HG03159 (cell line): Measurements from ENCODE around the gene LPCAT2.

ENCODE experiments used
- ATAC-seq: cut with Tn5 transposase; IDR thresholded peaks from one replicate; pipeline ENCODE4 v1.9.1; 2021; ENCODE audit warnings: mild to moderate bottlenecking, moderate library complexity; ENCODE audit not compliant: unreplicated experiment

The LPCAT2 gene

DNA sequence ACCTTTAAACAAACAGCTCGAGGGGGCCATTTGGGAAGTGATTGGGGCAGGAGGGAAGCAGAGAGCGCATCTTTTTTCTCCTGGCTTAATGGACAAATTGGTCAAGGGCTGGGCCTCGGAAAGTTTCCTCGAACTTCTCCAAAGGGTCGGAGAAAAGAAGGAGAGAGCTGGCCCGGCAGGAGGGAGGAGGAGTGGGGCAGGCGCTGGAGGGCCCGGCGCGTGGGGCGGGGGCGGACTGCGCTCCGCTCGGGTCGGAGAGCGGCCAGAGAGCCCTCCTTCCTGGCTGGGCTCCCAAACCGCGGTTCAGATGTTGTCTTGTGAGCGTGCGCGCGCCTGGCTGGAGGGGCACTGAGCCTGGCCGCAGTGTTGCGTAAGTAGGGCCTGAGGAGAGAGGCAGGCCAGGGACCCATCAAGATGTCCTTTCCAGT is 28.6 kb upstream of the LPCAT2 start:
- ATAC-seq: no peak

DNA sequence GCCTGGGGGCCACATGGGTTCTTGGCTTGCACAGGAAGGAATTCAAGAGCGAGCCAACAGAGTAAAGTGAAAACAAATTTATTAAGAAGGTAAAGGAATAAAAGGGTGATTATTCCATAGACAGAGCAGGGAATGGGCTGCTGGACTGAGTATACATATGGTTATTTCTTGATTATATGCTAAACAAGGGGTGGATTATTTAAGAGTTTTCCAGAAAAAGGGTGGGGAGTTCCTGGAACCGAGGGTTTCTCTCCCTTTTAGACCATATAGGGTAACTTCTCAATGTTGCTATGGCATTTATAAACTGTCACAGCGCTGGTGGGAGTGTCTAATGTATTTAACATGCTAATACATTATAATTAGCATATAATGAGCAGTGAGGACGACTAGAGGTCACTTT is 27.8 kb upstream of the LPCAT2 start:
- no peak for ATAC-seq

DNA sequence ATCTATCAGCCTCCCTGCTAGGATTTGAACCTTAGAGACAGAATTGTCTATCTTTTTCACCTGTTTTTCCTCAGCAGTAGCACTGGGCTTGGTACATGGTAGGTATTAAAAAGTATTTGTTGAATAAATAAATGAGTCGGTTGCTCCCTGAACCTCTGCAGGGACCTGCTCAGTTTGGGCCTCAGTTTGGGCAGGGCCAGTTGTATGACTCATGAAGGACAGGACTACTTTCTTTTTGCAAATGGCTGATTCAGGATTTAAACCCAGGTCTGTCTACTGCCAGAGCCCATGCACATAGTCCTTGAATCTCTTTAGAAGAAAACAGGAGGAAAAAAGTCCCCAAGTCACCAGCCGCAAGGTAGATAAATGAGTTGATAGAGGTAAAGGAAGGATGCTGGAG is 26.8 kb upstream of the LPCAT2 start:
- no peak for ATAC-seq

GRCh38 chr16:55487048-55487803 is 21.6 kb upstream of the LPCAT2 start:
- no peak for ATAC-seq

- ATAC-seq: no peak
Observed at GRCh38 chr16:55488306-55488705, 20.6 kb upstream of the LPCAT2 start.

GRCh38 chr16:55489119-55489955 is 19.5 kb upstream of the LPCAT2 start:
- no peak for ATAC-seq

DNA sequence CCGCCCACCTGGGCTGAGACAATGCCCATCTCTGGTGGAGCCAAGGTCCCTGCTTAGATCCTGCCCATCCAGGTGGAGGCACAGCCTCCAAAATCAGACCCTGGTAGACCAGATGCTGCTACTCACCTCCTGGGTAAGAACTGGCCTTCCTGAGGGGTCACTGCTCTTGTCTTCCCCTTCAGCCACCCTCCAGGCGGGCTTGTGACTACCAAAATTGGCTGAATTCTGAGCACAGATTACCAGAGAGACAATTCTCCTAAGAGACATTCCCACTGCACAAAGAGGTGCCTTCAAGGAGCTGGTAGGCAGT is 19.0 kb upstream of the LPCAT2 start:
- no peak for ATAC-seq

GRCh38 chr16:55490301-55490700 is 18.6 kb upstream of the LPCAT2 start:
- ATAC-seq: no peak

DNA sequence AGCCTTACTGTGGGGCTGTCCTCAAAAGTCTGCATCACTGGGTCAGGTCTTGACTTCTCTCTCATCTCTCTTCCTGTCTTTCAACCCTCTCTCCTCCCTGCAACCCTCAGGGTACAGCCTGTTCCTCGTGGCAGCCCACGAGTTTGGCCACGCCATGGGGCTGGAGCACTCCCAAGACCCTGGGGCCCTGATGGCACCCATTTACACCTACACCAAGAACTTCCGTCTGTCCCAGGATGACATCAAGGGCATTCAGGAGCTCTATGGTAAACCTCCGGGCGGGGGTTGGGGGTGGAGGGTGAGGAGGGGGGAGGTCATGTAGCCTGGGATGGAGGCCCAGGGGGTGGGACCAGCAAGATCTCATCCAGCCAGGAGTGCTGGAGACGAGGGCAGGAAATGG is 17.2 kb upstream of the LPCAT2 start:
- ATAC-seq: no peak

DNA sequence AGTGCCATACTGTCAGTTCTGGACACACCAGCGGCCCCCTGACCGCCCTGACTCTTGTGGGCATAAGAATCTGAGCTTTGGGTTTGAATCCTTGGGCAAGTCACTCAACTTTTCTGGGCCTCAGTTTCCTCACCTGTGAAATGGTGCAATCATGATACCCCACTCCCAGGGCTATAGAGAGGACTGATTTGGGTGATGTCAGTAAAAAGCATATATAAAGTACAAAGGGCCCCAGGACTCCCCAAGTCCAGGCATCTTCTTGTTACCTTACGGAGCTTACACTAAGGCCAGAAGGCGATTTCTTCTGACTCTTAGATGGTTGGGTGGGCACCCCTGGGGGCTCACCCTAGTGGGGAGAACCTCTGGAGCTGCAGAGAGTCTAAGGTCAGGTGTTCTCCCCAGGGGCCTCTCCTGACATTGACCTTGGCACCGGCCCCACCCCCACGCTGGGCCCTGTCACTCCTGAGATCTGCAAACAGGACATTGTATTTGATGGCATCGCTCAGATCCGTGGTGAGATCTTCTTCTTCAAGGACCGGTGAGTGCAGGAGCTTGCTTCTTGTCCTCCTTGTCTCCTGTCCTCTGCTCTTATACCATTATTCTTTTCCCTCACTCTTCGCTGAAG is 16.0 kb upstream of the LPCAT2 start:
- no peak for ATAC-seq

GRCh38 chr16:55494994-55495421 is 13.9 kb upstream of the LPCAT2 start:
- ATAC-seq: no peak

DNA sequence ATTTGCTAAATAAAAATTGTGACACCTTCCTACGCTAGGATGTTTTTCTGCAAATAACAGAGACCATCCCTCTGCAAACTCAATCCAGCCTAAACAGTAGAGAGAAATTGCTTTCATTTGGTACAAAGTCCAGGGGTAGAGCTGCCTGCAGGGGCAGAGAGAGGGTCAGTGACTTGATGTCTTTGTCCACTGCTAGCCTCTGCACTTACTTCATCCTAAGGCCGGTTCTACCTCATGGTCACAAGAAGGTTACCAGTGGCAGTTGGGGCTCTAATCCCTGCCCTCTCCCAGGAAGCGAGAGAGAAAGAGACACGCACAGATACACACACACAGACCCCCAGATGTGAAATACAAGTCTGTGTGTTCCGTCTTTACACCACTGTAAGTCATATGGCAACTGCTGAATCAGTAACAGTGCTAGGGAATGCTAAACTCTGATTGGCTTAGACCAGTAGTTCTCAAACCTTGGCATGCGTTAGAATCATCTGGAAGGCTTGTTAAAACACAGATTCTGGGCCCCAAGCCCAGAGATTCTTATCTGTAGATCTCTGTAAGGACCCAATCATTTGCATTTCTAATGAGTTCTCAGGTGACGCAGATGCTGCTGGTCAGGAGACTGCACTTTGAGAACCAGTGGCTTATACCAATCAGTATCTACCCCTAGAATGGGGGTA is 13.1 kb upstream of the LPCAT2 start:
- no peak for ATAC-seq

DNA sequence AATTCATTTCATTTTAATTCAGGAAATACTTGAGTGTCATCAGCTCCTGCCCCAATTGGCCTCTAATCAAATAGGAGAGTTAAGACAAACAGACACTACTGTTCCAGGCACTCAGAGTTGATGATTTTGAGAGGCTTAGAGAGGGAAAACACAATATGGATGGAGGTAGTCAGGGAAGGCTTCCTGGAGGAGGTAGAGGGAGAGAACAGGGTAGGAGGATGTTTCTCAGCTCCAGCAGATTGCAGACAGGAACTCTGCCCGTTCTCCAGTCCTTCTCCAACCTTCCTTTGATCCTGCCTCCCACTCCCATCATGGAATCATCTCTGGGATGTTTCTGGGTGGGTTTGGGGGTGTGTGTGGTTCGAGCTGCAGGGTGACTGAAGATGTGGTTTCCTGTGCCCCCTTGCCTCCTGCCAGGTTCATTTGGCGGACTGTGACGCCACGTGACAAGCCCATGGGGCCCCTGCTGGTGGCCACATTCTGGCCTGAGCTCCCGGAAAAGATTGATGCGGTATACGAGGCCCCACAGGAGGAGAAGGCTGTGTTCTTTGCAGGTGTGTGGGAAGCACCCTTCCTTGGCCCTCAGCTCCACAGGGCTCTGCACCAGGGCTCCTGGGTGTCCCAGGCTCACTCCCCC is 12.2 kb upstream of the LPCAT2 start:
- ATAC-seq: no peak

DNA sequence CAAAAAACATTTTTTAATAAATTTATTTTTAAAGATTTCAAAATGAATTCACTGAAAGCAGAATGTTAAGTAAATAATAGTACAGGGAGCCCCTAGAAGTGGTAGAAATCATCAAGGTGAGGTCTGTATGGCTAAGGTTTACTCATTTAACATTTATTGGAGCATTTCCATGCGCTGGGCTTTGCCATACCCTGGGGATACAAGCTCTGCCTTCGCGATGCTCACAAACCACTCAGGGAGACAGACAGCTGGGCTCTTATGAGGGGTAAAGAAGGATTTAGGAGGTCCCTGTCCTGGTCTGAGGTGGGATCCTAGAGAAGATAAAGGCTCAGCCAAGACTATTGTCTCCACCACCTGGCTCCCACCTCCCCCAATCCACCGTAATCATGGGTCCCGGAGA is 11.3 kb upstream of the LPCAT2 start:
- no peak for ATAC-seq

DNA sequence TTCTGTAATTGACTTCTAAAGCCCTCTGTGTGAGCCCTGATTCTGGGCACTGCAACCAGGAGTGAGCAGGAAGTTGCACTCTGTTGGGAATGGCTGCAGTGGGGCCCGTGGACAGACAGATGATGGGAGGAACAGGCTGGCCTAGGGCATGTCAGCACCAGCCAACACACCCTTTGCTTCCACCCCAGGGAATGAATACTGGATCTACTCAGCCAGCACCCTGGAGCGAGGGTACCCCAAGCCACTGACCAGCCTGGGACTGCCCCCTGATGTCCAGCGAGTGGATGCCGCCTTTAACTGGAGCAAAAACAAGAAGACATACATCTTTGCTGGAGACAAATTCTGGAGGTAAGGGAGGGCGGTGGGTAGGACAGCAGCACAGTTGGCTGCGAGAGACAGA is 10.8 kb upstream of the LPCAT2 start:
- ATAC-seq: no peak

DNA sequence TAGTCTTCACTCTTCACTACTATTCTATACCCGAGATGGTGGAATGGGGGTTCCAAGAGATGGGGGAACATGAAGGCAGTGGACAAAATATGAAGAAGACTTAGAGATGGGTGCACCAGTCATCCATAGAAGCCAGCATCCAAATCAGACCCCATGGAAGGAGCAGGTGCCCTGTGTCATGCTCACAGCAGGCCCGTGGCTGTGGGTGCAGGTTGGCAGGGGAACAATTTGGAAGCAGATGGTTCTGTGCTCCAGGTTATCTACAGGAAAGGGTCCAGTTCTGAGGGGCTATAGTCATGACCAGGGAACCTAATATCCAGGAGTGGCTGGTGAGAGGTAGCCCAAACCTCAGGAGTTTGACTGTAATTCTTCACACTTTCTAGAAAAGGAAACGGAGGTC is 9.6 kb upstream of the LPCAT2 start:
- ATAC-seq: no peak

- ATAC-seq: no peak
Observed at GRCh38 chr16:55499951-55500529, 8.8 kb upstream of the LPCAT2 start.

DNA sequence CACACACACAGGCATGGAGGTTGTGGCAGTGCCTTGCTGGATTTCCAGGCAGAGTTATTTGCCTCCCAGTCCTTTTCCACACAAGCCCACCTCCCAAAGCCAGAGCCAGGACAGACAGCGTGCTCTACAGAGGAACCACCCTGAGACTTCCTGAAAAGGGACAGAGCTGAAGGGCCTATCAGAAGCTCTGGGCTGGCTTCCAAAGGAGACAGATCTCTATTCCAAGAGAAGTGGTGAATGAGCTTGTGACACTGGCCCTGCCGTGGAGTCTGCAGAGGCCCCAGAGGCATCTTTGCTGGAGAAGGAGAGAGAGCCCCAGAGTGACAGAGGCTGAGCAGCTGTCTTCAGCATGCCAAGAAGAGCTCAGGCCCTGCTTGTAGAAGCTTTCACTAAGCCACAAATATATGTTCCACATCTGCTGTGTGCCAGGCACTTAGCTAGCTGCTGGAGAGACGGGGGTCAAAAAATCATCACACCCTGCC is 8.3 kb upstream of the LPCAT2 start:
- ATAC-seq: no peak

- no peak for ATAC-seq
Observed at GRCh38 chr16:55501549-55502322, 7.1 kb upstream of the LPCAT2 start.
